Loucy (cell line): Measurements from ENCODE around the gene KRT32.

Experiments
- H2AFZ ChIP-seq: fragments of 200-600 bp; sonication (generic); 2 replicates; pipeline ENCODE4 v1.6.0; 2016; ENCODE audit warnings: antibody characterized with exemption, mild to moderate bottlenecking, low read length, moderate library complexity
- H3F3A ChIP-seq: fragments of 200-600 bp; 2 replicates; pipeline ENCODE4 v1.6.0; 2016; ENCODE audit warnings: antibody characterized with exemption, low read depth, mild to moderate bottlenecking
- H3K27me3 ChIP-seq: fragments of 200-600 bp; sonication (generic); 2 replicates; pipeline ENCODE4 v1.6.1; 2014; ENCODE audit warnings: low read length, mild to moderate bottlenecking; ENCODE audit not compliant: insufficient read depth, poor library complexity, severe bottlenecking
- H3K36me3 ChIP-seq: fragments of 200-600 bp; sonication (generic); 2 replicates; pipeline ENCODE4 v1.6.1; 2016; ENCODE audit warnings: low read length; ENCODE audit not compliant: insufficient read depth
- H3K4me1 ChIP-seq: fragments of 200-600 bp; sonication (generic); 2 replicates; pipeline ENCODE4 v1.5.1; 2014; ENCODE audit warnings: low read length, mild to moderate bottlenecking; ENCODE audit not compliant: insufficient read depth, poor library complexity, severe bottlenecking
- H3K4me2 ChIP-seq: fragments of 200-600 bp; sonication (generic); 2 replicates; pipeline ENCODE4 v1.6.0; 2014; ENCODE audit warnings: antibody characterized with exemption, low read length, low read depth, mild to moderate bottlenecking; ENCODE audit not compliant: poor library complexity, severe bottlenecking
- H3K4me3 ChIP-seq: fragments of 200-600 bp; sonication (generic); 2 replicates; pipeline ENCODE4 v1.5.1; 2014; ENCODE audit warnings: low read length, mild to moderate bottlenecking, mixed read lengths; ENCODE audit not compliant: poor library complexity, severe bottlenecking
- H3K79me2 ChIP-seq: fragments of 200-600 bp; sonication (generic); 2 replicates; pipeline ENCODE4 v1.6.1; 2014; ENCODE audit warnings: low read length; ENCODE audit not compliant: insufficient read depth
- H3K9ac ChIP-seq: fragments of 200-600 bp; sonication (generic); 2 replicates; pipeline ENCODE4 v1.6.0; 2014; ENCODE audit warnings: mild to moderate bottlenecking, low read depth, low read length, moderate library complexity; ENCODE audit not compliant: poor library complexity, severe bottlenecking
- H3K9me2 ChIP-seq: fragments of 200-600 bp; sonication (generic); replicated peaks from 2 replicates; pipeline ENCODE4 v1.6.1; 2016; ENCODE audit warnings: low read depth, low read length, mixed read lengths
- H3K9me3 ChIP-seq: fragments of 200-600 bp; sonication (generic); 2 replicates; pipeline ENCODE4 v1.6.1; 2014; ENCODE audit warnings: mild to moderate bottlenecking, antibody characterized with exemption, low read length, low read depth; ENCODE audit not compliant: insufficient read depth
- H4K20me1 ChIP-seq: fragments of 200-600 bp; sonication (generic); 2 replicates; pipeline ENCODE4 v1.6.0; 2014; ENCODE audit warnings: antibody characterized with exemption, low read length, mild to moderate bottlenecking; ENCODE audit not compliant: insufficient read depth, poor library complexity, severe bottlenecking
- CTCF ChIP-seq: fragments of 200-600 bp; sonication (generic); conservative IDR thresholded peaks from 2 replicates; pipeline ENCODE4 v1.5.1; 2014; ENCODE audit warnings: mild to moderate bottlenecking, antibody characterized with exemption, low read length
- EZH2phosphoT487 ChIP-seq: fragments of 200-600 bp; IDR thresholded peaks from 2 replicates; pipeline ENCODE4 v1.6.1; 2018; ENCODE audit warnings: antibody characterized with exemption, mild to moderate bottlenecking, moderate library complexity, borderline replicate concordance

The KRT32 gene

GRCh38 chr17:41416479-41416878 is 50.7 kb downstream of the KRT32 start:
- Histone ChIP-seq H3K79me2 (no peaks in the 10 kb centered on the region), H3K4me3 (no peak overlapping the region), H3K9me2 (no peaks in the 10 kb centered on the region), H3F3A (no peaks in the 10 kb centered on the region), H3K36me3 (no peaks in the 10 kb centered on the region), H3K4me2 (no peak overlapping the region), H2AFZ (no peak overlapping the region), H4K20me1 (no peaks in the 10 kb centered on the region), H3K9ac (no peak overlapping the region), H3K27me3 (peaks cover 9% of the 10 kb centered on the region), H3K9me3 (no peaks in the 10 kb centered on the region), H3K4me1 (no peaks in the 10 kb centered on the region)
- TF ChIP-seq CTCF, result no peak
- no peak for TF ChIP-seq EZH2phosphoT487

GRCh38 chr17:41415833-41416335 is 51.3 kb downstream of the KRT32 start:
- Histone ChIP-seq H4K20me1 (no peaks in the 10 kb centered on the region), H3K4me1 (no peaks in the 10 kb centered on the region), H3K4me2 (no peak overlapping the region), H3K9me3 (no peaks in the 10 kb centered on the region), H3K36me3 (no peaks in the 10 kb centered on the region), H3K9ac (no peak overlapping the region), H3K27me3 (peaks cover 9% of the 10 kb centered on the region), H3F3A (no peaks in the 10 kb centered on the region), H2AFZ (no peak overlapping the region), H3K4me3 (no peak overlapping the region), H3K9me2 (no peaks in the 10 kb centered on the region), H3K79me2 (no peaks in the 10 kb centered on the region)
- TF ChIP-seq CTCF, result no peak
- no peak for TF ChIP-seq EZH2phosphoT487

GRCh38 chr17:41415411-41415810 is 51.8 kb downstream of the KRT32 start:
- TF ChIP-seq CTCF (no peak), EZH2phosphoT487 (no peak)
- no peaks in the 10 kb centered on the region for H3K9me2 ChIP-seq
- no peaks in the 10 kb centered on the region for H3K79me2 ChIP-seq
- no peak overlapping the region for H3K4me2 ChIP-seq
- H3K27me3 ChIP-seq, result peaks cover 9% of the 10 kb centered on the region
- H3K9me3 ChIP-seq, result no peaks in the 10 kb centered on the region
- H4K20me1 ChIP-seq, result no peaks in the 10 kb centered on the region
- H3K4me1 ChIP-seq, result no peaks in the 10 kb centered on the region
- no peak overlapping the region for H2AFZ ChIP-seq
- no peaks in the 10 kb centered on the region for H3K36me3 ChIP-seq
- H3K9ac ChIP-seq, result no peak overlapping the region
- H3F3A ChIP-seq, result no peaks in the 10 kb centered on the region
- no peak overlapping the region for H3K4me3 ChIP-seq
